HK-2 (cell line): Measurements from ENCODE around the gene FBXL7.
A peak's percentile ranks its signal among the peaks of the same experiment; 100 is the strongest.

Experiments used
- DNase-seq: peaks from one replicate; pipeline ENCODE4 v3.0.0-alpha.2; 2018; ENCODE audit not compliant: unreplicated experiment

Gene FBXL7

GRCh38 chr5:15674716-15675115 is 174.7 kb downstream of the FBXL7 start:
- no peak for DNase-seq

- DNase-seq, result no peak
Observed at GRCh38 chr5:15676591-15676990, 176.6 kb downstream of the FBXL7 start.

DNA sequence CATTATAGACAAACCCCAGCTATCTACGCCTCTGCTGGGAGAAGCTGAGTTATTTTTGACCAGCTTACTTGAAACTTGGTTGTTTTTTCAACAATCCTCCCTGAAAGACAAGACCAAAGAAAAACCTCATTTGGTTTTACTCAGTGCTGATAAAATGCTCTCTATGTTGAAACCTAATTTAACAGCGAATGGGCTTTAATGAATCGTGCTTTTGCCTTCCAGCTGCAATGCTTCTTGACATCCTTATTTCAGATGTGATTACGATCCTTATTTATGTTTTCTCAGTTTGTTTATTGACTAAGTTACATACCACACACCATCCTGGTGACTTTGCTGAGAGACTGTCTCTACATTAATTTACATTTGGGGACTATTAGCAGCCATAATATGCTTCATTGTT is 179.2 kb downstream of the FBXL7 start:
- no peak for DNase-seq

DNA sequence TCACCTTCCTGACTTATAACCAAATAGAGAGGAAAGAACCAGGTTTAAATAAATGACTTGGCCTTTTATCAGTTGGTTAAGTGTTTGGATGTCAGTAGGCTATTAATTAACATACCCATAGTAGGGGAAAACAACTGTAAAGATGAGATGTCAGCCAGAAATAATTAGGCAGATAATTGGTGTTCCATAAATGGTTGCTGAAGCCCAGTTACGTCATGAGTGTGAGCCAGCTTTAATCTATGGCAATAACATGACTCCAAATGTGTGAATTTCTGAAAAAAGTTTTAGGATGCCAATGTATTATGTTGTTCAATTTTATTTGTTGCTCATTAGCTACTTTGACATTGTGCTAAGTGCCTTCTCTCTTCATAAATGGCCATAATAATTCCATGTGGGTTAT is 180.5 kb downstream of the FBXL7 start:
- no peak for DNase-seq

GRCh38 chr5:15682122-15682521 is 182.1 kb downstream of the FBXL7 start:
- DNase-seq, result no peak

DNA sequence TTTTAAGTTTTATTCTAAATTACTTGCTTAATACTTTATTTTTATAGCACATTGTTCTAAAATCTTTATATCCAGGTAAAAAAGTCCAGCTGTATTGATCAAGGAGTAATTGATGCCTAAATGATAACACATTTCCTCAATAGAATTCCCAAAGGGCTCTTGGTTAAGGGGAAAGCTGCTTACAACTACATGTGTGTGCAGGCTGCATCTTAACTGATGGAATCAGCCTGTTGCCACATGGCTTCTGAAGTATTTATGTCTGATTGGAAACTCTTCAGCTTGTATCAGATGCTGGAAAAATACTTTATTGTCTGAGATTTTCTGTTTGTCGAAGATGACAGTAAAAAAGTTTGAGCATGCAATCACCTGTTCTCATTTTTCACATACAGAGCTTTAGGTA is 182.6 kb downstream of the FBXL7 start:
- no peak for DNase-seq

GRCh38 chr5:15683332-15683731 is 183.4 kb downstream of the FBXL7 start:
- DNase-seq, result no peak

GRCh38 chr5:15687401-15687800 is 187.4 kb downstream of the FBXL7 start:
- DNase-seq, result no peak

- DNase-seq, result no peak
Observed at GRCh38 chr5:15689836-15690235, 189.9 kb downstream of the FBXL7 start.

- no peak for DNase-seq
Observed at GRCh38 chr5:15690611-15691010, 190.6 kb downstream of the FBXL7 start.

DNA sequence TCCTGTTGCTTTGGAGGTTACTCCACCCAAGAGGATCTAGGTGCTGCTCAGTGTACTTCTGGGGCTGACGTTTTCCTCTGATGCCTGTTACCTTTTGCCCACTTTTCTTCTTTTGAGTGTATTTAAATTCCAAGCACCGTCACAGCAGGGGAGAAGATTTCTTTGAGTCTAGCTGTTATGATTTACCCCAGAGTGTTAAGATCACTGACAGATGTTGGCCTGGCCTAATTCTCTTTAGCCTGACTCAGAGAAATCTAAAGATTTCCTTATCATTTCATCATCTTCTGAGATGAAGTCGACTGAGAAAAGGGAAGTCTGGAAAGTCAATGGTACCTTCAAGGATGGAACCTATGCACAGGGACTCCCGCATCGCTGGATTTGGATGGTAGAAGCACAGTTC is 191.5 kb downstream of the FBXL7 start:
- no peak for DNase-seq

DNA sequence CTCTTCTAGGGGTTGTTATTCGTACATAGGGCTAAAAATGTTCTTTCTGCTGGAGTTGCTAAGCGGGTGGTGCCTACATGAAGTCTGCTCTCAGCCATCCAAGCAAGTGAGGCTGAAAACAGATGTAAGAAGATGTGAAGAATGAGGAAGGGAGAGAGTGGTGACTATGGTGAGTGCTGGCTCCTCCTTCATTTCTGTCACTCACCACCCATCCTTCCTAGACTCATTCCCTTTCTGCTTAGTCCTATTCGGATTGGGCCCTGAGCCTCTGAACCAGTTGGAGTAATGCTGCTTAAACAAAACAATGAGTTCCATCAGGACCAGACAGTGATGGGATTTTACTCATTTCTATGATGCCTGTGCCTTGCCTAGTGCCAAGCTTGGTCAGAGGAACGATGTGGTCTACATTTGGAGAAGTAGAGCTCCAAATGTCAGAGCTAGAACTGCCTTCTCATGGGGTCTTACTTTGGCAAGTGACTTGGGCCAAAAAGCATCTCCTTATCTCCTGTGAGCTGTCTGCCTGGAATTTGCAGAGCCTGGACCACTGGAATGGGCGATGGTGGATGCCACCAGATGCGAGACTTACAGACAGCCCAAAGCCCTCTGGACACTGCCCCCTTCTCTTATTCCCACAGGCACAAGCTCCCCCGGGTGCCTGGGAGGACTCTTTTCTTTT is 192.9 kb downstream of the FBXL7 start:
- no peak for DNase-seq

- DNase-seq, result no peak
Observed at GRCh38 chr5:15693382-15693728, 193.4 kb downstream of the FBXL7 start.

DNA sequence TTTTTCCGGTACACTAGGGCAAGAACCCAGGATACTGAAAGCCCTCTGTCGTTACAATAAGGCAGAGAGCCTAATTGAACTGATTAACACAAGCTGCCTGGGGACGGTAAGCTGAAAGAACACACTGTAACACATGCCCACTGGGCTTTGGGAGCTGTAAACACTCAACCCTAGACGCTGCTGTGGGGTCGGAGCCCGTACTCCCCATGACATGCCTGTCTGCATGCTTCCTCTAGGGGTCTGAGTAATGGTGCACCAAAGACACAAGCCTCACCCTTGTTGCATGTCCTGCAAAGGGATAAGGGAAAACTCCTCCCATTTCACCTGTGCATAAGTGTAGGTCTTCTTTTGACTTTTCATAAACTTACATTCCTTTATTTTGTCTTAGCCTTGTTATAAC is 194.0 kb downstream of the FBXL7 start:
- no peak for DNase-seq

- no peak for DNase-seq
Observed at GRCh38 chr5:15694696-15695214, 194.8 kb downstream of the FBXL7 start.

DNA sequence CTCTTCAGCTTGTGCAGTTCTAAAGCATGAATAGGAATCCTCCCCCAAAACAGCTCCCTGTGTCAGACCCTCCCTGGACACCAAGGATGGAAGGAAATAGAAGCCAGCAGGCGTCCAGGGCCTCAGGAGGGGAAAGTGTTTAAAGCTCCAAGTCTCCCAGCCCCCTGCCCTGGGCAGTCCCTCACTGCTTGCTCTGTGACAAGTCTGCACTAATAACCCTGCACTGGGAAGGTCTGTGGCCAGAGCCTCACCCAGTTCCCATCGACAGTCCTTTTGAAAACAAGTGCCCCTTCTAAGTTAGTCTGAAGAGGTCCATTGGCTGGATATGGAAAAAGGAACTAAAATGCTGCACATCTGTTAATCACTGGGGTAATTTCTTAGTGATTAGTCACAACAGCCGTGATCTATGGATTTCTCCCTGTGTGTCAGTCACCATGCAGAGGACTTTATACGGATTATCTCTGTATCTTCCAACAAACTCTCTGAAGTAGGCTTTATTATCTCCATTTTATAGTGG is 195.3 kb downstream of the FBXL7 start:
- no peak for DNase-seq

DNA sequence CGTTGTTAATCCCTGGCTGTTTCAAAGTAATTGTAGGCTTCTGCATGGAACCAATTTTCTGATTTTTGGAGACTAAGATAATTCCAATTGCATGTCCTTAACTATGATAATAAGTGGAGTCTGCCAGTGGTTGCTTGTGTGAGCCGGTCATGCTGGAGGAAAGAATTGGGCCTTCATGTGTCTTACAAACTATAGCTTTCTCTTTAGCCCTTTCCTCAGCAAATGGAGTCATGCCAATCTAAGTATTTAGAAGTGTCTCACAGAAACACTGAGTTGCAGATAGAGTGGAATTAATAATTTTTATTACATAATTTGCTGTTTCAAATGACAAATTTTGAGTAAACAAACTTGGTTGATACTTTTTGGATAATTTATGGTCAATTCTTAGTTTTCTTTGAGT is 200.4 kb downstream of the FBXL7 start:
- no peak for DNase-seq

DNA sequence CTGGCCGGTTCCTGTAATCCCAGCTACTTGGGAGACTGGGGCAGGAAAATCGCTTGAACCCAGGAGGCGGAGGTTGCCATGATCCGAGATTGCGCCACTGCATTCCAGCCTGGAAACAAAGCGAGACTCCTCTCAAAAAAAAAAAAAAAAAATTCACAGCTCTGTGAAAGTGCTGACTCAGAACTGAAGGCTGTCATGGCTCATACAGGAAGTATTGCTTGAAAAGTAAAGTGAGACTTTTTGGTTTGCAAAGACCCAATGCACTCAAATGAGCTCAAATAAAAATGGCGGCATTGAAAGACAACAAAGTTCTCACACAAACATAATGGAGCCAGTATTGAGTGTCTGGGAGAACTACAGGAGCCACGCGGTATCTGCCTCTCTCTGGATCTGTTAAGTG is 202.1 kb downstream of the FBXL7 start:
- peak; percentile 4 for DNase-seq

DNA sequence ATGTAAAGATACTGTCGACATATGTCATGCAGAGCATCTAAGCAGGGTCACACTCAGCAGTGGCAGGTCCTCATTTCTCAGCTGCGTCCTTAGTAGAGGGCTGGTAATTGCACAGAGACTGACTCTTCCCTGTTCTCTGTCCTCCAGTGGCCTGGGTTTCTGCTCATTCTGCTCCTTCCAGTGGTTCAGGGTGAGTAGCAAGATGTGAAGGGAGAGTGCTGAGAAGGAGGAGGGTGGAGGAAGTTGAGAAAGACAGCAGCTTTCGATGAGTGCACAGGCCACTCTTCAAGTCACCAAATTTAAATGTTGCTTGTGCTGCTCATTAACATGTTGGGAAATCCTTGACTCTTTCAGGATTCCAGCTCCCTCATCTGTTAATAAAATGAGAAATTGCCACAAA is 203.9 kb downstream of the FBXL7 start:
- no peak for DNase-seq

- DNase-seq, result no peak
Observed at GRCh38 chr5:15704397-15704947, 204.5 kb downstream of the FBXL7 start.

- no peak for DNase-seq
Observed at GRCh38 chr5:15707631-15708030, 207.7 kb downstream of the FBXL7 start.

GRCh38 chr5:15711892-15712291 is 211.9 kb downstream of the FBXL7 start:
- no peak for DNase-seq

GRCh38 chr5:15715535-15715934 is 215.6 kb downstream of the FBXL7 start:
- DNase-seq, result no peak

DNA sequence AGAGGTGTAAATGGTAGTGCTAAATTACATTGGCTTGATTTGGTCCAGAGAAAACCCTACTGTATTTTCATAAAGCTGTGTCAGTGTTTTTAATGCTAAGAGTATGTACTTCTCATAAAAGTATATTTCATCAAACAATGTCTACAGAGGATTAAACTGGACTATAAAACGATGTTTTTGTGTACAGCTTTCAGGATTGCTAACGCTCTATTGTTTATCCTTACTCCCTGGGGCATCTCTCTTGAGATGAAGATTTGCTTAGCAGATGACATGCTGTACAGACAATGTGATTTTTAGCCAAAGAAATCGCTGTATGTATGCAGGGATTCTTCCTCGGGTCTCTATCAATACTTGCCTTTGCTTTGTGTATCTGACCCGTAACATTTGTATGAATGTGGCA is 216.0 kb downstream of the FBXL7 start:
- no peak for DNase-seq
